ENCODE data around the gene AFF3.

Gene AFF3

GRCh38 chr2:99864561-99865553 lies 277.5 kb downstream of the AFF3 start:
- ChIA-PET CTCF (interaction anchor here (0.5 kb wide), 1 partner anchor 685 kb away, joined by 3 read pairs; no protein-coding TSS in a partner anchor), POLR2A (interaction anchor here (1.1 kb wide), 1 partner anchor 27 kb away, joined by 3 read pairs; no protein-coding TSS in a partner anchor)
- TF ChIP-seq NFRKB (IDR thresholded peaks at IDR 0.05), result no peak
- no peak for TF ChIP-seq BHLHE40 (IDR thresholded peaks at IDR 0.05; ENCODE audit: borderline replicate concordance)
- TF ChIP-seq SP1 (IDR thresholded peaks at IDR 0.05), result no peak
- no peak for TF ChIP-seq HDGF (IDR thresholded peaks at IDR 0.05; ENCODE audit: borderline replicate concordance)
- no peak for TF ChIP-seq PKNOX1 (IDR thresholded peaks at IDR 0.05)
- TF ChIP-seq SUZ12 (IDR thresholded peaks at IDR 0.05), result no peak
- TF ChIP-seq L3MBTL2 (conservative IDR thresholded peaks at IDR 0.05), result no peak
- TF ChIP-seq LEF1 (IDR thresholded peaks at IDR 0.05; ENCODE audit: borderline replicate concordance), result no peak
- no peak for TF ChIP-seq FOXM1 (IDR thresholded peaks at IDR 0.05; ENCODE audit: borderline replicate concordance)
- no peak for TF ChIP-seq FOXK2 (IDR thresholded peaks at IDR 0.05)
- no peak for TF ChIP-seq ZNF384 (IDR thresholded peaks at IDR 0.05)
- no peak for TF ChIP-seq ARNT (IDR thresholded peaks at IDR 0.05)
- no peak for TF ChIP-seq ELF4 (IDR thresholded peaks at IDR 0.05)
- no peak for TF ChIP-seq CTBP1 (IDR thresholded peaks at IDR 0.05; ENCODE audit: borderline replicate concordance)
- DNase-seq (ENCODE audit: extremely low spot score), result no peak

DNA sequence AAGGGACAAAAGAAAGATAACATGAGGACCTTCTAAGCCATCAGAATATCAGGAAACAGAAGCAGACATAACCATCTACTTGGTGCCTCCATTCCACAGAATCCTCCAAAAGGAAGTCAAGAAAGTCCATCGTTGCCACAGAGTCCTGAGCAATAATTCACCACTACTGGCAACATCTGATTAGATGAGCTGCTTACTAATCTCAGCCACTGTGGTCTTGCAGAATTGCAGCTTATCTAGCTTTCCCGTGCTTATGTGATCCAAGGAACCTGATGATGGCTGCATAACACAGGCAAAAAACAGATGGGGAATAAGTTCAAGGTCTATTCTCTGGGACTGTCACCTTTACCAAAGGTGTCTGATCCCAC lies 278.5 kb downstream of the AFF3 start:
- CTCF ChIA-PET, result no interaction called here
- POLR2A ChIA-PET, result no interaction called here

DNA sequence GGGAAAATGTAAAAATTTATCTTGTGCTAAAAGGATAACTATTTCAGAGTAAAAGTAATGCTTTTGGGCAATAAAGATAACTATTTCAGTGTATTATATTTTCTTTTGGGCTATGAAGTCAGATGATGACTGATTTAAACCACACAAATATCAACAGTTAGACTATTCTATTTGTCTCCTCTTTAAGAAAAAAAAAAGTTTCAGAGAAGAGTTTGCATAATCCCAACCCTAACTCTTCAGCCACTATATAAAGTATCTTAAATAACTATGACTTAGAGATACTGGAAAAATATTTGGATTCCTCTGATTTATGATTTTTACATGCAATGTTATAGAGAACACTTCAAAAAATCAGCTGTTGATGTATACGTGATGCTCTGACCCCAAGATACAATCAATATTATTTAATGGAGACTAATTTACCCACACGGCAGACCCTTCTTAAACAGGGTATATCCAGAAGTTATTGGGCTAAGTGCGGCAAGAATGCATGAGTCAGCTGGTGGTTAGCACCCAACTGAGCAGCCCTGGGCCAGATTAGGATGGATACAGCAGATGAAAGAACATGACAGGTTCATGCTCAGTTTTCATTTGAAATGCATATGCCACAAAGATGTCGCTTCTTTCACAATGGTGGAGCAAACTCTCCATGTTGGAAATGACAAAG lies 279.0 kb downstream of the AFF3 start:
- TF ChIP-seq PKNOX1 (IDR thresholded peaks at IDR 0.05) (no peak), BHLHE40 (IDR thresholded peaks at IDR 0.05; ENCODE audit: borderline replicate concordance) (no peak), NFRKB (IDR thresholded peaks at IDR 0.05) (no peak), SUZ12 (IDR thresholded peaks at IDR 0.05) (no peak), HDGF (IDR thresholded peaks at IDR 0.05; ENCODE audit: borderline replicate concordance) (no peak), TARDBP (IDR thresholded peaks at IDR 0.05) (no peak), FOXA1 (IDR thresholded peaks at IDR 0.05) (no peak), LEF1 (IDR thresholded peaks at IDR 0.05; ENCODE audit: borderline replicate concordance) (no peak), FOXM1 (IDR thresholded peaks at IDR 0.05; ENCODE audit: borderline replicate concordance) (no peak), ELF4 (IDR thresholded peaks at IDR 0.05) (no peak), CTBP1 (IDR thresholded peaks at IDR 0.05; ENCODE audit: borderline replicate concordance) (no peak), ARNT (IDR thresholded peaks at IDR 0.05) (no peak), ZNF384 (IDR thresholded peaks at IDR 0.05) (no peak), FOXK2 (IDR thresholded peaks at IDR 0.05) (no peak), L3MBTL2 (conservative IDR thresholded peaks at IDR 0.05) (no peak), SP1 (IDR thresholded peaks at IDR 0.05) (no peak)
- CTCF ChIA-PET, result no interaction called here
- no peak for DNase-seq (ENCODE audit: extremely low spot score)
- POLR2A ChIA-PET, result no interaction called here

More for the DNA sequence above, 278.5 kb downstream of the AFF3 start:
- no peak for DNase-seq (ENCODE audit: extremely low spot score)
- TF ChIP-seq SUZ12 (IDR thresholded peaks at IDR 0.05) (no peak), LEF1 (IDR thresholded peaks at IDR 0.05; ENCODE audit: borderline replicate concordance) (no peak), FOXM1 (IDR thresholded peaks at IDR 0.05; ENCODE audit: borderline replicate concordance) (no peak), ARNT (IDR thresholded peaks at IDR 0.05) (no peak), FOXA1 (IDR thresholded peaks at IDR 0.05) (no peak), SP1 (IDR thresholded peaks at IDR 0.05) (no peak), TARDBP (IDR thresholded peaks at IDR 0.05) (no peak), ELF4 (IDR thresholded peaks at IDR 0.05) (no peak), BHLHE40 (IDR thresholded peaks at IDR 0.05; ENCODE audit: borderline replicate concordance) (no peak), CTBP1 (IDR thresholded peaks at IDR 0.05; ENCODE audit: borderline replicate concordance) (no peak)

- TF ChIP-seq CTBP1 (IDR thresholded peaks at IDR 0.05; ENCODE audit: borderline replicate concordance) (no peak), HDGF (IDR thresholded peaks at IDR 0.05; ENCODE audit: borderline replicate concordance) (no peak), ZNF384 (IDR thresholded peaks at IDR 0.05) (no peak), PKNOX1 (IDR thresholded peaks at IDR 0.05) (no peak), TARDBP (IDR thresholded peaks at IDR 0.05) (no peak), ELF4 (IDR thresholded peaks at IDR 0.05) (no peak), SP1 (IDR thresholded peaks at IDR 0.05) (no peak), NFRKB (IDR thresholded peaks at IDR 0.05) (no peak), SUZ12 (IDR thresholded peaks at IDR 0.05) (no peak), FOXA1 (IDR thresholded peaks at IDR 0.05) (no peak), FOXK2 (IDR thresholded peaks at IDR 0.05) (no peak), ARNT (IDR thresholded peaks at IDR 0.05) (no peak), BHLHE40 (IDR thresholded peaks at IDR 0.05; ENCODE audit: borderline replicate concordance) (no peak), FOXM1 (IDR thresholded peaks at IDR 0.05; ENCODE audit: borderline replicate concordance) (no peak), LEF1 (IDR thresholded peaks at IDR 0.05; ENCODE audit: borderline replicate concordance) (no peak), L3MBTL2 (conservative IDR thresholded peaks at IDR 0.05) (no peak)
- ChIA-PET POLR2A (interaction anchor here (0.6 kb wide), 1 partner anchor 21 kb away, joined by 3 read pairs; no protein-coding TSS in a partner anchor), CTCF (no interaction called here)
- DNase-seq (ENCODE audit: extremely low spot score), result no peak
These were observed 279.8 kb downstream of the AFF3 start for GRCh38 chr2:99862566-99862965.

GRCh38 chr2:99861376-99861760 lies 281.0 kb downstream of the AFF3 start:
- POLR2A ChIA-PET, result no interaction called here
- DNase-seq (ENCODE audit: extremely low spot score), result no peak
- CTCF ChIA-PET, result no interaction called here
- TF ChIP-seq SUZ12 (IDR thresholded peaks at IDR 0.05) (no peak), ELF4 (IDR thresholded peaks at IDR 0.05) (no peak), FOXK2 (IDR thresholded peaks at IDR 0.05) (no peak), HDGF (IDR thresholded peaks at IDR 0.05; ENCODE audit: borderline replicate concordance) (no peak), FOXM1 (IDR thresholded peaks at IDR 0.05; ENCODE audit: borderline replicate concordance) (no peak), FOXA1 (IDR thresholded peaks at IDR 0.05) (no peak), TARDBP (IDR thresholded peaks at IDR 0.05) (no peak), LEF1 (IDR thresholded peaks at IDR 0.05; ENCODE audit: borderline replicate concordance) (no peak), BHLHE40 (IDR thresholded peaks at IDR 0.05; ENCODE audit: borderline replicate concordance) (no peak), ARNT (IDR thresholded peaks at IDR 0.05) (no peak), L3MBTL2 (conservative IDR thresholded peaks at IDR 0.05) (no peak), ZNF384 (IDR thresholded peaks at IDR 0.05) (no peak), PKNOX1 (IDR thresholded peaks at IDR 0.05) (no peak)

Measured in HEK293T (cell line).